HG03460 (cell line): ENCODE measurements around the gene DRAM2.
"Not testable (repeated sequence)": the region's sequence is repeated elsewhere in the genome, so short reads cannot be mapped to it uniquely, and the experiment has no call there.

ENCODE experiments used
- ATAC-seq: cut with Tn5 transposase; IDR thresholded peaks from one replicate; pipeline ENCODE4 v1.9.1; 2021; ENCODE audit not compliant: unreplicated experiment

DRAM2 gene

GRCh38 chr1:111082421-111083203, 57.3 kb downstream of the DRAM2 start:
- no peak for ATAC-seq

GRCh38 chr1:111079329-111079728, 60.6 kb downstream of the DRAM2 start:
- not testable (repeated sequence) for ATAC-seq

DNA sequence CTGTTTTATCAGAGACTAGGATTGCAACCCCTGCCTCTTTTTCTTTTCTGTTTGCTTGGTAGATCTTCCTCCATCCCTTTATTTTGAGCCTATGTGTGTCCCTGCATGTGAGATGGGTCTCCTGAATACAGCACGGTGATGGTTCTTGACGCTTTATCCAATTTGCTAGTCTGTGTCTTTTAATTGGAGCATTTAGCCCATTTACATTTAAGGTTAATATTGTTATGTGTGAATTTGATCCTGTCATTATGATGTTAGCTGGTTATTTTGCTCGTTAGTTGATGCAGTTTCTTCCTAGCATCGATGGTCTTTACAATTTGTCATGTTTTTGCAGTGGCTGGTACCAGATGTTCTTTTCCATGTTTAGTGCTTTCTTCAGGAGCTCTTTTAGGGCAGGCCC, 62.6 kb downstream of the DRAM2 start:
- not testable (repeated sequence) for ATAC-seq
